Inflammatory macrophage treated with lipopolysaccharide for 4 hours (primary cell): ENCODE data around the gene DLX3.

ENCODE experiments used
- DNase-seq: peaks from one replicate; pipeline ENCODE4 v3.0.0-alpha.2; 2020

The DLX3 gene

DNA sequence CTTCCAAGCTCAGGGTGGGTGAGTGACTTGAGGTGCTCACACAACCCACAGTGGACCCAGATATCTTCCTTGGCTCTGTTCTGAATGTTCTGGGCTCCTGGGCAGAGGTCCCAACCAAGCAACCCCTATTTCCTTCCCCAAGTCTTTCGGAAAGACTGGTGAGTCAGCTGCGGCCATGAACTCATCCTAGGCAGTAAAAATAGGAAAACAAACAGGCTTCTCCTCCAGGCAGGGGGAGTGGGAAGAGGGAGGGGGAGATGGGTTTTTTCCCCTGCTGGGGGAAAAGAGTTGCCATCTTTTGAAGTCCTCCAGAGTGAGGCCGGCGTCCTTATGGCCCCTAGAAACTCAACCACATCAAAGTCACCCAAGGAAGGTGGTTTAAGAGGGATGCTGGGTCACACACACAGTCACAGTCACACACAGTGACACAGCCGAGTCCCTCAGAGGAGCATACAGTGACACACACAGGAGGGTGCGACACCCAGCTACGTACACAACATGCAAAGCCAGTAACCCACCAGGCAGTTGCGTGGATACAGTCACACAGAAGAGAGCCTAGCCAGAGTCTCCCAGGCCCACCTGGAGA is 42.0 kb downstream of the DLX3 start:
- DNase-seq: no peak

DNA sequence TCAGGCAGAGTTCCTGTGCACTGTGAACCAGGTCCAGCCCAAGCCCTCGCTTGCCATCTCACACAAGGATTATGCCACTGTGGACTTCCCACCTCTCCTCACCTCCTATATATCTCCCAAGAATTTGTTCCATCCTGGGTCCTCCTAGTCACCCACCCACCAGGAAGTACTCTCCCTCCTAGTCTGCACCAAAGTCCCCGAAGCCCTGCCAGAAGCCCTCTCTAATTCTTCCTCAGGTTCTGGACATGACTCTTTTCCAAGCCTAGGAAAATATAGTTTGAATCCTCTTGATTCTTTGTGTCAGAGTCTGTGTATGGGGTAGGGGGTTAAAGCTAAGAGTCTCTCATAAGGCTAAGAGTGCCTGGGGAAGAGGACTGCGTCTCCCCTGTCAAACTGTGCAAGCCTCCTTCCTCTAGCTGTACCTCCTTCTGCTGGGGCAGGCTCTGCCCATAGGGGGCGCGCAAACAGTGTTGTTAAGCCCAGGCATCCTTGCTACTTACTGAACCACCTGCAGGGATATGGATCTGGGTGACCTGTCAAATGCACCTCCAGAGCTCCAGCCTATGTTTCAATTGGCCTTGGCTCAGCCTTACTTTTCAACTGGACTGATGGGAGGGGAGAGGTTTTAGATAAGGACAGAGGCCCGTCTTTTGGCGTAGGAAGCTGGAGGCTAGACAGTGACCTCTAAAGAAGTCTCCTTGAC is 42.7 kb downstream of the DLX3 start:
- peak; percentile 78 for DNase-seq

GRCh38 chr17:49951362-49952082 is 43.5 kb downstream of the DLX3 start:
- no peak for DNase-seq

- DNase-seq: no peak
These were observed 45.4 kb downstream of the DLX3 start for GRCh38 chr17:49949634-49950033.

DNA sequence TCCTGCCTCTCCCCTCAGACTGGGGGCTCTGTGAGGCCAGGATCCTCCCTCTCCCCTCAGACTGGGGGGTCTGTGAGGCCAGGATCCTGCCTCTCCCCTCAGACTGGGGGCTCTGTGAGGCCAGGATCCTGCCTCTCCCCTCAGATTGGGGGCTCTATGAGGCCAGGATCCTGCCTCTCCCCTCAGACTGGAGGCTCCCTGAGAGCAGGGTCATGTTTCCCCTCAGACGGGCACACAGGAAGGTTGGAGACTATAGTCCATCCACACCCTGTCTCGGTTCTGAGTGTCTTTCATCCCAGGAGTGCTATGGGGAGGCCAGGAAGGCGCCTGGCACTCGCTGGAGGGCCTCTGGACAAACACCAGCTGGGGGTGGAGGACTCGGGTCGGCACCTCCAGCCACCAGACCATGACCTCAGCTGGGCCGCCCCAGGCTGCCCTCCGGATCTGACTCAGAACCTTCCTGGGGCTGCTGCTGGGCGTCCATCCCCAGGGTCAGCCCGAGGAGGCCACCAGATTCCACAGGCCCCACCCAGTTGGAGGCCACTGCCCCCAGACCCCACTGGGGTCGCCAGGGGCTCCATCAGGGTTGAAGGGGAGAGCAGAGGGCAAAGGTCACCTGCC is 48.0 kb downstream of the DLX3 start:
- no peak for DNase-seq

- DNase-seq: no peak
These were observed 48.8 kb downstream of the DLX3 start for GRCh38 chr17:49946208-49946607.

DNA sequence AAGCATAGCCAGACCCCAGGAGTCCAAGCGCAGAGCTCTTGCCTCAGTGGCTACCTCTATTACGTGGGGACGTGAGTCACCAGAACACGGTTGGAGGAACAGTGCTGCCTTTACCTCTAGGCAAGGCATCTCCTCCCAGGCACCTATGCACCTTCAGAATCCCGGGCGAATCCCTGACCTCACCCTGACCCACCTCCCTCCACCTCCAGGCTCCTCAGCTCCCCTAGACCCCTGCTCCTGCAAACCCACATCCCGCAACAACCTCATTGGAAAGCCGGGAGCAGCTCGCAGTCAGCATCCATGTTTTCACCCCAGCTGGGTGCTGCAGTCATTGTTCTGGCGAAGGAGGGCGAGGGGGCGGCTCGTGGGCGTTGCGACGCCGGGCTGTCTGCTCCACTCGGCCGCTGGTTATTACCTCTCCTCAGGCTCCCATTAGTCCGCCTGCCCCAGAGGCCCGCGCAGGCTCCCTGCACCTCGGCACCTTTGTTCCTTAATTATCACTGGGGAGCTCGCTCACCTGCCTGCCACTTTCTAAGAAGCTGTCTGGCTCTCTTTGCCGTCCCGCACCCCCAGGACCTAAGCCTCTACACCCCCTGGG is 50.7 kb downstream of the DLX3 start:
- no peak for DNase-seq

DNA sequence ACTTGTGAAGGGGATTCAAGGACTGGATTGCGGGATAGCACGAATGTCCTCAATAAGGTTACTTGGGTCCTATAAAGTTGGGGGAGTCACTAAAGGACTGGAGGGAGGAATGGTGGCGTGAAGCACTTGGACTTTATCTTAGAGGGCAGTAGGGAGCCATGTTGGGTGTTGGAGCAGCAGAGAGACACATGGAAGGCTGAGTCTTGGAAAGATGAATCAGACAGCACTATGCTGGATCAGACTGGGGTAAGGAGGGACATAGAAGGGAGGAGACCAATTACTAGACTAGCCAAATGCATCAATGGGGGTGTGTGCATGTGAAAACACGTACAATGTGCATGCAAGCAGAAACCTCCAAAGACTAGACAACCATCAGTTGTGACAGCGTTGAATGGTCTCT is 52.1 kb downstream of the DLX3 start:
- DNase-seq: no peak

GRCh38 chr17:49941427-49941826 is 53.6 kb downstream of the DLX3 start:
- no peak for DNase-seq
